Peyer's patch (tissue), 4 donors: Measurements from ENCODE around the gene CSNK1G1.

ENCODE experiments used
- POLR2A ChIP-seq, 2 donors: fragments of 450-650 bp; IDR thresholded peaks; one replicate each; pipeline ENCODE4 v1.5.1; 2017; ENCODE audit warnings: antibody characterized with exemption in 2 of 2, mild to moderate bottlenecking in 2 of 2, moderate library complexity in 2 of 2
- TF ChIP-seq, protein P1 (sequence below), 6 experiments: fragments of 450-650 bp in 4 of 6; fragments of 200-600 bp in 2 of 6; sonication (generic) in 1 of 6; IDR thresholded peaks; one replicate each; pipeline ENCODE4 v1.5.1; 2017 to 2019; ENCODE audit warnings: antibody characterized with exemption in 6 of 6, mild to moderate bottlenecking in 3 of 6, moderate library complexity in 1 of 6

DNA sequence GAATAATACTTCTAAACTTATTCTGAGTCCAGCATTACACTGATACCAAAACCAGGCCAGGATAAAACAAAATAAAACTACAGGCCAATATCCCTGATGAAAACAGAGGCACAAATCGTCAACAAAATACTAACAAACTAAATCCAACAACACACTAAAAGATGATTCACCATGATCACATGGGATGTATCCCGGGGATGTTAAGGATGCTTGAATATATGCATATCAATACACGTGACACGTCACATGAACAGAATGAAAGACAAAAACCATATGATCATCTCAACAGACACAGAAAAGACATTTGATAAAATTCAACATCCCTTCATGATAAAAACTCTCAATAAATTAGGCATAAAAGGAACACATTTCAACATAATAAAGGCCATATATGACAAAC is 91.5 kb downstream of the CSNK1G1 start:
- no peak for TF ChIP-seq POLR2A (IDR thresholded peaks at IDR 0.05)
- TF ChIP-seq, protein P1, sequence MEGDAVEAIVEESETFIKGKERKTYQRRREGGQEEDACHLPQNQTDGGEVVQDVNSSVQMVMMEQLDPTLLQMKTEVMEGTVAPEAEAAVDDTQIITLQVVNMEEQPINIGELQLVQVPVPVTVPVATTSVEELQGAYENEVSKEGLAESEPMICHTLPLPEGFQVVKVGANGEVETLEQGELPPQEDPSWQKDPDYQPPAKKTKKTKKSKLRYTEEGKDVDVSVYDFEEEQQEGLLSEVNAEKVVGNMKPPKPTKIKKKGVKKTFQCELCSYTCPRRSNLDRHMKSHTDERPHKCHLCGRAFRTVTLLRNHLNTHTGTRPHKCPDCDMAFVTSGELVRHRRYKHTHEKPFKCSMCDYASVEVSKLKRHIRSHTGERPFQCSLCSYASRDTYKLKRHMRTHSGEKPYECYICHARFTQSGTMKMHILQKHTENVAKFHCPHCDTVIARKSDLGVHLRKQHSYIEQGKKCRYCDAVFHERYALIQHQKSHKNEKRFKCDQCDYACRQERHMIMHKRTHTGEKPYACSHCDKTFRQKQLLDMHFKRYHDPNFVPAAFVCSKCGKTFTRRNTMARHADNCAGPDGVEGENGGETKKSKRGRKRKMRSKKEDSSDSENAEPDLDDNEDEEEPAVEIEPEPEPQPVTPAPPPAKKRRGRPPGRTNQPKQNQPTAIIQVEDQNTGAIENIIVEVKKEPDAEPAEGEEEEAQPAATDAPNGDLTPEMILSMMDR (IDR thresholded peaks at IDR 0.05): no peak
